OCI-LY7 (cell line): Measurements from ENCODE around the gene STAG3.

Source experiments
- EZH2phosphoT487 ChIP-seq: fragments of 200-600 bp; sonication (generic); IDR thresholded peaks from 2 replicates; pipeline ENCODE4 v1.6.1; 2018; ENCODE audit warnings: low read depth, borderline replicate concordance, mild to moderate bottlenecking, mixed run types, antibody characterized with exemption, low read length, moderate library complexity, mixed read lengths
- TF ChIP-seq, protein P1 (sequence below): fragments of 200-600 bp; sonication (generic); conservative IDR thresholded peaks from 2 replicates; pipeline ENCODE4 v1.5.1; 2014; ENCODE audit warnings: mild to moderate bottlenecking, antibody characterized with exemption, low read length, moderate library complexity, mixed read lengths

DNA sequence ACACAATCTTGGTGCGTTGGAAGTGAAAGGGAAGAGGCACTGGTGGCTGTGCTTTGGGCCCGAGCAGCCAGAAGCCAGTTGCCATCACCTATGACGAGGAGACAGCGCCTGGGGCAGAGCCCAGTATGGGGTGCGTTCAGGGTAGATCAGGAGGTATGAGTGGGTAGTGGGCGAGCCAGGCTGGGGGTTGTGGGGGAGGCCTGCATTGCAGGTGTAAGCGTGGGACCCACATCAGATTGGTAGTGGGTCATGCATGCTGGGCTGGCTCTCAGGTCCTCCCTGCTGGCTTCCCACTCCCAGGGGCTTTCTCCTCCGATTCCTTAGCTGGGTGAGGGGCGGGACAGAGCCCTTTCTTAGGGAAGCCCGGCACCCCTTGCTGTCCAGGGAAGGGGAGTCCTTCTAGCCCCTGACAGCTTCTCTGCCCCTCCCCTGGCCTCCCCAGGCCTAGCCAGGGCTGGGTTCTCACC lies 41.6 kb downstream of the STAG3 start:
- TF ChIP-seq, protein P1, sequence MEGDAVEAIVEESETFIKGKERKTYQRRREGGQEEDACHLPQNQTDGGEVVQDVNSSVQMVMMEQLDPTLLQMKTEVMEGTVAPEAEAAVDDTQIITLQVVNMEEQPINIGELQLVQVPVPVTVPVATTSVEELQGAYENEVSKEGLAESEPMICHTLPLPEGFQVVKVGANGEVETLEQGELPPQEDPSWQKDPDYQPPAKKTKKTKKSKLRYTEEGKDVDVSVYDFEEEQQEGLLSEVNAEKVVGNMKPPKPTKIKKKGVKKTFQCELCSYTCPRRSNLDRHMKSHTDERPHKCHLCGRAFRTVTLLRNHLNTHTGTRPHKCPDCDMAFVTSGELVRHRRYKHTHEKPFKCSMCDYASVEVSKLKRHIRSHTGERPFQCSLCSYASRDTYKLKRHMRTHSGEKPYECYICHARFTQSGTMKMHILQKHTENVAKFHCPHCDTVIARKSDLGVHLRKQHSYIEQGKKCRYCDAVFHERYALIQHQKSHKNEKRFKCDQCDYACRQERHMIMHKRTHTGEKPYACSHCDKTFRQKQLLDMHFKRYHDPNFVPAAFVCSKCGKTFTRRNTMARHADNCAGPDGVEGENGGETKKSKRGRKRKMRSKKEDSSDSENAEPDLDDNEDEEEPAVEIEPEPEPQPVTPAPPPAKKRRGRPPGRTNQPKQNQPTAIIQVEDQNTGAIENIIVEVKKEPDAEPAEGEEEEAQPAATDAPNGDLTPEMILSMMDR = no peak
- no peak for TF ChIP-seq EZH2phosphoT487
